NCI-H1105 (cell line): Measurements from ENCODE around the gene GPR107.
A peak's percentile ranks its signal among the peaks of the same experiment; 100 is the strongest.

Experiments
- DNase-seq: peaks from one replicate; lab custom pipeline; 2025; lab: John Stamatoyannopoulos, UW

GPR107 gene

GRCh38 chr9:130159915-130160670 is 106.4 kb downstream of the GPR107 start:
- no peak for DNase-seq

DNA sequence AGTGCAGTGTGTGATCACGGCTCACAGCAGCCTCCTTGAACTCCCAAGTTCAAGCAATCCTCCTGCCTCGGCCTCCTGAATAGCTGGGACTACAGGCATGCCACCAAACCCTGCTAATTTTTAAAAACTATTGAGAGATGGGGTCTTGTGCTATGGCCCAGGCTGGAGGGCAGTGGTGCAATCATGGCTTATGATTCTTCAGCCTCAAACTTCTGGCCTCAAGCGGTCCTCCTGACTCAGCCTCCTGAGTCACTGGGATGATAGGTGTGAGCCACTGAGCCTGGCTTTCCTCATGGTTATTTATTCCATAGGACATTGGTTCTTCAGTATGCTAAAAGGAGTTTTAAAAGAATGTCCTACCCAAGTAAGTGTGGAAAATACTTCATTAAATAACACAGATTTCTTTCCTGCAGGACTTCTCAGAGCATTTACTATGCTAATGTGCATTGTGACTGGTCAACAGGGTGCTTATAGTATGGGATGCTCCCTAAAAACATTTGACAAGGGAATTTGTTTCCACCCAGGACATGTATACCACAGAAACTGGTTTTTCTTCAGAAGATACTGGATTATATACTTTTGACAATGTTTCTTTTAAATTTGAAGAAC is 107.3 kb downstream of the GPR107 start:
- DNase-seq: no peak

DNA sequence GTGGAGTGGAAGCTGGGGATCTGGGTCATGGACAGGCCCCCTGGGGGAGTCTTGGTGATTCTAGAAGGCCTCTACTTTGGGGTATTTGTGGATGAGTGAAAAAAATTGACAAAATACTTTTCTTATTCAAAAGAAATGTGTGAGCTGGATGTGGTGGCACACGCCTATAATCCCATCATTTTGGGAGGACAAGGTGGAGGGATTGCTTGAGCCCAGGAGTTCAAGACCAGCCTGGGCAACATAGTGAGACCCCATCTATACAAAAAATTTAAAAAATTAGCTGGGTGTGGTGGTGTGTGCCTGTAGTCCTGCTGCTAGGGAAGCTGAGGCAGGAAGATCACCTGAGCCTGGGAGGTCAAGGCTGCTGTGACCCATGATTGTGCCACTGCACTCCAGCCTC is 111.9 kb downstream of the GPR107 start:
- DNase-seq: no peak

GRCh38 chr9:130166399-130166798 is 112.7 kb downstream of the GPR107 start:
- no peak for DNase-seq

DNA sequence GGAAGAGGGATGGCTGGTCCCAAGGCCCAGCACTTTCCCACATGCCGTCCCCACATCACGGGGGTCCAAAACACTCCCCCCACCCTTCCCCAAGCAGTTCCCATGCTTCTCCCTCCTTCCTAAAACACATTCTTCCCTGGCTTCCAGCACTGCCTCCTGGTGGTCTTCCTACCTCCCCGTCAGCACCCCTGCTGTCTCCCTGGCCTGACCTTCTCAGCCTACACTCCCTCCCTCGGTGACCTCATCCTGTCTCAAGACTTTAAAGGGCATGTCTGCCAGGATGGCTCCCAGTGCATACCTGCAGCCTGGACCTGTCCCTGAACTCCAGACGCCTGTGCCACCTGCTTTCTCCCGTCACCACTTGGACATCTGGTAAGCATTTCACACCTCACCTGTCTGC is 114.2 kb downstream of the GPR107 start:
- no peak for DNase-seq

GRCh38 chr9:130171226-130172148 is 117.8 kb downstream of the GPR107 start:
- no peak for DNase-seq

DNA sequence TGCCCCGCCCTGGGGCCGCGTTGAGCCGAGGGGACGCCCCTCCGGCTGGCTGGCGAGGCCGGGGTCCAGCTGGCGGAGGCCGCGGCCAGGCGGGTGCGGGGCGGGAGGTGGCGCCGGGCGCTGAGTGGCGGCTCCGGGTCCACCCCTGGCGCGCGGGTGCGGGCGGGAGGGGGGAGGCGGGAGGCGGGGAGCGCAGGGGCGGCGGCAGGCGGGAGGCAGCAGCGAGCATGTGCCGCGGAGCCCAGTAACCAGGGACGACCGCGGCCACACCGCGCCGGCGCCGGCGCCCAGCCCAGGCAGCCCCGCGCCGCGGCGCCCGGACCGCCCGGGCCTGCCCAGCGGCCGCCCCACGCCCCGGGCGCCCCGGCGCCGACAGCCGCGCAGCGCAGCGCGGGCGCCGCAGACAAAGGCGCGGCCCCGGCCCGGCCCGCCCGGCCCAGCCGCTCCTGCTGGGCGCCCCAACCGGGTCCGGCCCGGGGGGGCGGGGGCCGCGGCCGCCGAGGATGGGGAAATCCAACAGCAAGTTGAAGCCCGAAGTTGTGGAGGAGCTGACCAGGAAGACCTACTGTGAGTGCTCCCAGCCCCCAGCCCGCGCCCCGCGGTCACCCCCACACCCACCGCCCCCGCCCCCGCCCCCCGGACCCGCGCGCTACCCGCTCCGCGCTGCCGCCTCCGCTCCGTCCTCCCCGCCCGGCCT is 118.6 kb downstream of the GPR107 start, which contains the start of gene NCS1:
NCS1 (plus strand) TSS at position 244 of the 697 bp plus-strand sequence; CDS start at position 504, 260 bp downstream.
- peak; percentile 56 for DNase-seq

DNA sequence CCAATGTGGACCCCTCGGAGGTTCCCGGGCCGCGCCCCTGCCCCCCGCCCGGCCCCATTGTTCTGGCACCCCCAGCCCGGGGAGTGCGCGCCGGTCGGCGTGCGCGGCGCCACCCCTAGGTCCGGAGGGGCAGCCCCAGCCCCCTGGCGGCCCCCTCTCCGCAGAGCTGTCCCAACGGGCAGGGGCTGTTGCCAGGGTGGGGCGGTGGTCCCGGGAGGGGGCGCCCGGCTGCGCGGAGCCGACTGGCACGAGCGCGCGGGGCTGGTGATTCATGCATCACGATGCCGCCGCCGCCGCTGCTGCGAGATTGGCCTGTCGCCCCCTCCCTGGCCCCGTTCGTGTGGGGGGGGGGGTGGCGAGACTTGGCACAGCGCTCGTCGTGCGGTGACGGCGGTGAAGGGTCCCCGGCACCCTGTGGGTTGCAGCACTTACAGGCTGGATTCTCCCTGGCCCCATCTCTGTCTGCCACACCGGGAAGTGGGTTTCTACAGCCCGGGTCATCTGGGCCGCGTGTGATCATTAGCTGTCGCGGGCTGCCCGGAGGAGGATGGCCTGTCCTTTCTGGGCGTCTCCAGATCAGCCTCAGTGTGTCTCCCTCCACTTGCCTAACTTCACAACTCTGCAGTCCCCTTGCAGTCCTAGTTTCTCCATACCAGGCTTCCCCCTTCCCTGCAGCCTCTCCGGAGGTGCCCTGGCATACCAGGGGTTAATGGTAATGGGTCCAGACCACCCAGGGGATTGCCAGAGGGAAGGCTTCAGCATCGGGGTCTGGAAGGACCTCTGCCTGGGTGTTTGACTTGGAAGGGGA is 119.4 kb downstream of the GPR107 start:
- DNase-seq: no peak

GRCh38 chr9:130173666-130173983 is 119.9 kb downstream of the GPR107 start:
- no peak for DNase-seq

DNA sequence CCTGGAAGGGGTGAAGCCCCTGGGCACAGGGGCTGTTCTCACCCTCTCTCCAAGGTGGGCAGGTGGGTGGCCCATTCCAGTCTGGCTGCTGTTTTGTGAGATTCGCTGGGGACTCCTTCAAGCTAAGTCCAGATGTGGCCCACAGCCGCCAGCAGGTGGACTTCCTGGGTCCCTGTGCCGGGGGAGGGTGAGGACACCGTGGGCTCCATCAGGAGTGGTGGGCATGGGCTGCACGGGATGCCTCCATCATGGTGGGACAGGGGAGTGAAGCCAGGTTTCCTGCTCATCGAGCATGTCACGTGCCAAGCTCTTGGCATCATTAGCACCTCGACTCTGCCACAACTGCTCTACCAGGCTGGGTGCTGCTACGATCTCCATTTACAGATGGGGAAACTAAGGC is 120.3 kb downstream of the GPR107 start:
- no peak for DNase-seq

DNA sequence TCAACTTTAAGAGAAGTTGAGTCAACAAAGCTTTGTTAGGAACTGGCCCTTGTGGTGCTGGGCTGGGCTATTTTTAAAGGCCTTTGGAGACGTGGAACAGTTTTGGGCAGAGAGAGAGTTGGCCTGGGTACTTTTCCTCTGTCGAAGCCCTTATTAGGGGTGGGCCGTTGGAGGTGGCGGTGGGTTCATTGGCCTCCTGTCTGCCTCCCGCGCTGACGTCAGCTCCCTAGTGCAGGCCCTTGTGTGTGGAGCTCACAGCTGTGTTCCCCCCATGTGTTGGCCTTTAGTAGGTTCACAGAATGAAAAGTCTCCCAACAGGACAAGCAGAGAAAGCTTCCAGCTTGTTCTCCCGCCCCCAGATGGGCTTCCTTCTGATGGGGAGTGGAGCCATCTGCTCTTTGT is 121.2 kb downstream of the GPR107 start:
- DNase-seq: no peak

GRCh38 chr9:130175355-130175754 is 121.6 kb downstream of the GPR107 start:
- DNase-seq: no peak

DNA sequence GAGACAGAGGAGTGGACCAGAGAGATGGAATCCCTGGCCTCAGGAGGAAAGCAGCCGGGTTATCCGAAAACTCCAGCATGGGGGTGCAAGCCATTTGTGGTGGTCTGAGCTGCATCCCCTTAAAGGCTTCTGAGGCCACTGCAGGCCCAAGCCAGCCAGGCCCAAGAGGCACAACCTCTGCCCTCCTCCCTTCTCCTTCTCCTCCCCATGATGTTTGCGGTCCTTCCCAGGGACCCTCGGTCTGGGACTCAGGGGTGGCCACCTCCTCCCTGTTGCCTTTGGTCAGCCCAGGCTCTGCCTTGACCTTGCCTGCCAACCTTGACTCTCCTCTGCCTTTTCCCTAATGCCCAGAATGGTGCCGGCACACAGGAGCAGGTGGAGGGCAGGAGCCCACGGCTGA is 123.1 kb downstream of the GPR107 start:
- DNase-seq: no peak

DNA sequence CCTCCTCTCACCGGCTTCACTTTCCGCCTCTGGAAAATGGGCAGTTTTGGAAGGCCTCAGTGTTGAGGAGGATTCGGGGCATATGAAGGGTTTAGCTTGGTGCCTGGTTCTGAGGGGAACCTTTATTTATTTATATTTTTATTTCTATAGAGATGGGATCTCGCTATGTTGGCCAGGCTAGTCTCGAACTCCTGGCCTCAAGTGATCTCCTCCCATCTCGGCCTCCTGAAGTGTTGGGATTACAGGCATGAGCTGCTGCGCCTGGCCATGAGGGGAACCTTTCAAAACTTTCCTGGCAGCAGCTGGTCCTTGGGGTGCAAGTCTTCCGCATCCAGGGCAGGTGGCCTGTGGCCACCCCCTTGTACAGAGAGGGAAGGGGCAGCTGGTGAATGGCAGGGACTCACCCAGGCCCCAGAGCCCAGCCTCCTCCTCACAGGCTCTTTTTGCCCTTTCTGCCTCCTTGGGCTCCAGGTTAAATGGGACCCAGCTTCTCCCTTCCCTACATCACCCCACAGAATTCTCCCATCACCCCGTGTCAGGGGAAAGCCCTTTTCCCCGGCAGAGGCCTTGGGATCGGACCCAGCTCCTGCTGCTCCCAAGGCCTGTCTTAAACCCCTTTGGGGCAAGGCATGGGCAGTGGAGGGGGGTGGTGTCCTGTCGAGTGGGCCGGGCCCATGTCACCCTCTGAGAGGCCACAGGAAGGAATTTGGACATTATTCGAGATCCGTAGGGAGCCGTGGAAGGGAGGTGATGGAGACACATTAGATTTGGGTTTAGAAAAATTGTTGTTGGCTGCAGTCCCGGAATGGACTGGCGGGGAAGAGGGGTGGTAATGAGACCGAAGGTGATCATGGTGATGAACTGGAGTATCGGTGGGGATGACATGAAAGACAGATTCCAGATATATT is 124.4 kb downstream of the GPR107 start:
- DNase-seq: no peak

GRCh38 chr9:130179331-130179907 is 125.7 kb downstream of the GPR107 start:
- no peak for DNase-seq

DNA sequence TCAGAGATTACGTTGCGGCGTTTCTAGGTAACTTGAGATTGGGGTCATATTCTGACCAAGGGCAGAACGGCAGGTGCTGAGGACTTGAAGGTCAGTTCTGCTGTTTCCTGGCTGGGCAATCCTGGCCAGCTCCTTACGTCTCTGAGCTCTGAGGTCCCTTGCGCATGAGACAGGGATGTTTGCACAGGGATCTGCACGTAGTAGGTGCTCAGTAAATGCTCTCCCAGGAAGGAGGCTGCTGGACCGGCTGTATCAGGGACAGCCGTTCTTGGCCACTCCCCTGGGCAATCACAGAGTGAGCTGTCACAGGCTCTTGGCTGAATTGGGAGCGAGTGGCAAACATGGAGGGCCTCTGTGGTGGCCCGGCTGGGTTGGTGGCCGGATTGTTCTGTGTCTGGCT is 126.8 kb downstream of the GPR107 start:
- DNase-seq: no peak

DNA sequence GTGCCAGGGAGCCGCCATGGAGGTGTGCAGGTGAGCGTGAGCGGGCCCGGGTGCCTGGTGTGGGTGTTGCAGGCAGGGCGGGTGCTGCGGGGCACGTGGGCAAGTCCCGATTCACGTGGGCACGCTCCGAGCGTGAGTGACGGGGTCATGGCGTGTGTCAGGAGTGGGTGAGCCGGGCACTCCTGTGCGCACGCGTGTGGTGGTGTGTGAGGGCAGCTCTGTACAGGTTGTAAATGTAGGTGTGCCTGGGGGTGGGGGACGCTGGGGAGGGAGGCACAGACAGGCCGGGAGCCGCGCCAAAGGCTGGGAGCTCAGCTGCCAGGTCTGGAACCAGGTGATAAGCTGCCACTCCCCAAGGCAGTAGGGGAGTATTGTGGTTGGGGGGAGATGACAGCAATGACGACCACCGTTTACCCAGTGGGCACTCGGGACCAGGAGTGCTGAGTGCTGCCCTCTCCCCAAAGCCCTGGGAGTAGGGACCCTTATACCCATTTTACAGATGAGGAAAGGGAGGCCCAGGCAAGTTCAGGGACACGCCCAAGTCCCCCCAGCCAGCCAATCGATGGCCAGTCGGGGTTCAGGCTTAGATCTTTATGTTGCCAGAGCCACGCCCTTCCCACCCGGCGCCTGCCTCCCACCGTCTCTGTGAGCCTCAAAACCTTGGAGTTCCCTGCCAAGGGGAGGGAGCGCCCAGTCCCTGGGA is 128.1 kb downstream of the GPR107 start:
- DNase-seq: no peak

DNA sequence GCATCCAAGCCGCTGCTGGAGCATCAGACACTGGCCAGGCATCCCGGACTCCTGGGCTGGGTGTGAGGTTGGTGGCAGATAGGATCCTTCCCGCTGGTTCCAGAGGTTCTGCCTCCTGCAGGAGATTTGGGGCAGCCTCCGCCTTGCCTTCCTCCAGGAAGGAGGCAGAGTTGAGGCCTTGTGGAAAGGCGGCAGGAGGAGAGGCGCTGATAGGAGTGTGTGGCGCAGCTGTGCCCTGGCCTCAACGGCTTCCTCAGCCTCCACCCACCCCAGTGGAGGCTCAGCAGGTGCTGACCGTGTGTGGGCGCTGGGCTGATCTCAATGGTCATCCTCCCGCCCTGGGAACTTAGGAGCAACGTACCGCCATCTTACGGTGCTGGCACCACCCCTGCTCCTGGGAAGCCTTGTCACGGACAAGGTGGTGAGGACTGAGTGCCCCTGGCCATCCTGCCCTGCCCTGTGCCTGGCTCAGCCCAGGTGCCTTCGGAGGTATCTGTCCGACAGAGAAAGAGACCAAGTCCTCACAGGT is 128.7 kb downstream of the GPR107 start:
- no peak for DNase-seq
